NCI-H1417 treated with DMSO at 0.1 percent for 48 hours (cell line): ENCODE measurements around the gene ZC3H4.
A peak's percentile ranks its signal among the peaks of the same experiment; 100 is the strongest.
"Not testable (repeated sequence)": the region's sequence is repeated elsewhere in the genome, so short reads cannot be mapped to it uniquely, and the experiment has no call there.

Source experiments
- DNase-seq: peaks from one replicate; lab custom pipeline; 2025; lab: John Stamatoyannopoulos, UW

The ZC3H4 gene

GRCh38 chr19:47112997-47113849, at the start of gene ZC3H4:
ZC3H4 (minus strand) TSS chr19:47113776; CDS start chr19:47112584, 1,192 bp downstream.
- peak; percentile 96 for DNase-seq

- DNase-seq, result no peak
Measured at GRCh38 chr19:47161876-47162489, 48.4 kb upstream of the ZC3H4 start.

GRCh38 chr19:47158879-47159503, 45.4 kb upstream of the ZC3H4 start:
- DNase-seq, result no peak

- DNase-seq, result no peak
Measured at GRCh38 chr19:47158367-47158791, 44.8 kb upstream of the ZC3H4 start.

GRCh38 chr19:47157431-47158321, 44.1 kb upstream of the ZC3H4 start:
- no peak for DNase-seq

GRCh38 chr19:47156861-47157430, 43.4 kb upstream of the ZC3H4 start:
- DNase-seq, result no peak

- DNase-seq, result no peak
Measured at GRCh38 chr19:47155148-47155547, 41.6 kb upstream of the ZC3H4 start.

- no peak for DNase-seq
Measured at GRCh38 chr19:47153266-47153665, 39.7 kb upstream of the ZC3H4 start.

- peak; percentile 50 for DNase-seq
Measured at GRCh38 chr19:47152632-47153031, 39.1 kb upstream of the ZC3H4 start.

GRCh38 chr19:47152205-47152604, 38.6 kb upstream of the ZC3H4 start:
- DNase-seq, result no peak

GRCh38 chr19:47151627-47152026, 38.1 kb upstream of the ZC3H4 start:
- no peak for DNase-seq

GRCh38 chr19:47146920-47147319, 33.3 kb upstream of the ZC3H4 start:
- no peak for DNase-seq

- no peak for DNase-seq
Measured at GRCh38 chr19:47145639-47146486, 32.3 kb upstream of the ZC3H4 start.

GRCh38 chr19:47144630-47145029, 31.1 kb upstream of the ZC3H4 start:
- no peak for DNase-seq

- no peak for DNase-seq
Measured at GRCh38 chr19:47143322-47144073, 29.9 kb upstream of the ZC3H4 start.

GRCh38 chr19:47142779-47143178, 29.2 kb upstream of the ZC3H4 start:
- DNase-seq, result no peak

- DNase-seq, result no peak
Measured at GRCh38 chr19:47141695-47142094, 28.1 kb upstream of the ZC3H4 start.

GRCh38 chr19:47141252-47141651, 27.7 kb upstream of the ZC3H4 start:
- not testable (repeated sequence) for DNase-seq

GRCh38 chr19:47135156-47135555, 21.6 kb upstream of the ZC3H4 start:
- no peak for DNase-seq

- no peak for DNase-seq
Measured at GRCh38 chr19:47134545-47134944, 21.0 kb upstream of the ZC3H4 start.
